ENCODE data around the gene SV2A.
A peak's percentile ranks its signal among the peaks of the same experiment; 100 is the strongest.

Gene SV2A

DNA sequence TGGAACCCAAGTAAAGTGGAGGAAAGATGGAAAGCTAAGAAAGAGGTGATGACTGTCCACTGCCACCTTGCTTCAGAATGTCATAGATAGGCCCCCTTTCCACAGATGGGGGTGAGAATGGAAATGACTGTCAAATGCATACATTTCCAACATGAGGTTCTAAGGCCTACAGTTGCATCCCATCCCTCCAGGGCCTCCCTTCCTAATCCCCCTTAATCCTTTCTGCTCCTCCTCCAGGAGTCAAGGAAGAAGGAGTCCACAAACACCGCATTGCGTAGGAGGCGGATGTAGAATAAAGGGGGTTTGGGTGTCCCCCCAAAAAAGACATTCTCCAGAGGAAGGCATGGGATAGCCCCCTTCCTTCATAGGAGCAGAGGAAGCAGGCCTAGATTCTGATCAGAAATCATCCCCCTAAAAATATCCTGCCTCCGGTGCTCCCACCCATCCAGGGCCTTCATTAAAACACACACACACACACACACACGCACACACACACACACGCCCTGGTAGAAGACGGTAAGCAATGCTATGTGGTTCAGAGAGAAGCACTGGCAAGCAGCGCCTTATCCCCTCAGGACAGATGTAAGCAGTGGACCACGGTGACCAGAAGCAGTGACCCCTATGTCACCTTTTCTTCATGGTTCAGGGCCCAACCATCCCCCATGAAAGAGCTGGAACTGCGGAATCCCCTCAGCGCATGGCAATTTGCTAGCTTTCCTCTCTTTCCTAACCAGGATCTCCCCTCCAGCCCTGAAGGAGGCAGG lies 2.0 kb downstream of the SV2A start:
- no peak for DNase-seq (ENCODE audit: low read depth in 1 of 2, low spot score in 1 of 2)
- H3K27me3 ChIP-seq (ENCODE audit: insufficient read depth, poor library complexity, severe bottlenecking), result no peaks in the 10 kb centered on the region
- H3K4me3 ChIP-seq (replicated peaks; ENCODE audit: insufficient read depth, low read length), result no peak overlapping the region
- TF ChIP-seq CTCF (IDR thresholded peaks at IDR 0.05; ENCODE audit: insufficient read depth, low read length), result no peak
- TF ChIP-seq GABPA (IDR thresholded peaks at IDR 0.05; ENCODE audit: low read depth), result no peak
- no peak for TF ChIP-seq SPI1 (IDR thresholded peaks at IDR 0.05; ENCODE audit: borderline replicate concordance, low read depth)
- no peak for TF ChIP-seq POLR2AphosphoS5 (IDR thresholded peaks at IDR 0.05; ENCODE audit: low read depth)
- no peak for TF ChIP-seq REST (IDR thresholded peaks at IDR 0.05; ENCODE audit: insufficient replicate concordance, low read depth)
- H3K27ac ChIP-seq (replicated peaks), result peak overlapping the region; percentile 7; the same call in 1 of the 2 replicates

GRCh38 chr1:149914545-149914944 lies 3.1 kb downstream of the SV2A start:
- no peaks in the 10 kb centered on the region for H3K27me3 ChIP-seq (ENCODE audit: insufficient read depth, poor library complexity, severe bottlenecking)
- no peak overlapping the region for H3K27ac ChIP-seq (replicated peaks)
- no peak overlapping the region for H3K4me3 ChIP-seq (replicated peaks; ENCODE audit: insufficient read depth, low read length)
- TF ChIP-seq SPI1 (IDR thresholded peaks at IDR 0.05; ENCODE audit: borderline replicate concordance, low read depth), result peak; percentile 70
- no peak for TF ChIP-seq GABPA (IDR thresholded peaks at IDR 0.05; ENCODE audit: low read depth)
- no peak for DNase-seq (ENCODE audit: low read depth in 1 of 2, low spot score in 1 of 2)

DNA sequence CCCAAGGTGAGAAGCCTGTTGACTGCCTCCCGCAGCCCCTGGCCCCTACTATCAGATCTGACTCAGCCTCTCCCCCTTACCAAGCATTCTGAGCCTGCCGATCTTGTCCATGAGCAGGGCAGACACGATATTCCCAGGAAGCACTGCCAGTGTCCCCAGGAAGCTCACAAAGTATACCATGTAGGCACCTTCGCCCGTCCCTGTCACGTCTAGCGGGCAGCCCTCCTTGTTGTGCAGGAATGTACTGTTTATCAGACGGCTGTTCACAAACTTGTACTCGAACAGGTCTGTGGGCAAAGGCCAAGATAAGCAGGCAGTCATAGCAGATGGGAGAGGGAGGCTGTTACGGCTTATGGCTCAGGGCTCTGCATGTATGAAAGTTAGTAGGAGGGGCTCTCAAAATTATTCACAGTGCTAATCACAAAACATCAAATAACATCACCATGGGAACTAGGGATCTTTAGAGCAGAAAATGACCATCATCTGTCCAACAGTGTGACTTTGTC lies 11.0 kb downstream of the SV2A start:
- Histone ChIP-seq H3K27ac (replicated peaks) (no peak overlapping the region), H3K4me3 (replicated peaks; ENCODE audit: insufficient read depth, low read length) (no peak overlapping the region), H3K27me3 (ENCODE audit: insufficient read depth, poor library complexity, severe bottlenecking) (no peaks in the 10 kb centered on the region)
- no peak for DNase-seq (ENCODE audit: low read depth in 1 of 2, low spot score in 1 of 2)
- TF ChIP-seq REST (IDR thresholded peaks at IDR 0.05; ENCODE audit: insufficient replicate concordance, low read depth), result no peak
- no peak for TF ChIP-seq CTCF (IDR thresholded peaks at IDR 0.05; ENCODE audit: insufficient read depth, low read length)
- TF ChIP-seq POLR2AphosphoS5 (IDR thresholded peaks at IDR 0.05; ENCODE audit: low read depth), result no peak
- no peak for TF ChIP-seq SPI1 (IDR thresholded peaks at IDR 0.05; ENCODE audit: borderline replicate concordance, low read depth)
- TF ChIP-seq GABPA (IDR thresholded peaks at IDR 0.05; ENCODE audit: low read depth), result no peak

- Histone ChIP-seq H3K27me3 (ENCODE audit: insufficient read depth, poor library complexity, severe bottlenecking) (no peaks in the 10 kb centered on the region), H3K27ac (replicated peaks) (no peak overlapping the region), H3K4me3 (replicated peaks; ENCODE audit: insufficient read depth, low read length) (no peak overlapping the region)
- no peak for DNase-seq (ENCODE audit: low read depth in 1 of 2, low spot score in 1 of 2)
- TF ChIP-seq REST (IDR thresholded peaks at IDR 0.05; ENCODE audit: insufficient replicate concordance, low read depth) (no peak), SPI1 (IDR thresholded peaks at IDR 0.05; ENCODE audit: borderline replicate concordance, low read depth) (no peak), GABPA (IDR thresholded peaks at IDR 0.05; ENCODE audit: low read depth) (no peak), POLR2AphosphoS5 (IDR thresholded peaks at IDR 0.05; ENCODE audit: low read depth) (no peak), CTCF (IDR thresholded peaks at IDR 0.05; ENCODE audit: insufficient read depth, low read length) (no peak)
Measured at GRCh38 chr1:149903836-149904491, 13.7 kb downstream of the SV2A start.

Data from HL-60 (cell line).